ENCODE measurements around the gene NR2F2.

NR2F2 gene

DNA sequence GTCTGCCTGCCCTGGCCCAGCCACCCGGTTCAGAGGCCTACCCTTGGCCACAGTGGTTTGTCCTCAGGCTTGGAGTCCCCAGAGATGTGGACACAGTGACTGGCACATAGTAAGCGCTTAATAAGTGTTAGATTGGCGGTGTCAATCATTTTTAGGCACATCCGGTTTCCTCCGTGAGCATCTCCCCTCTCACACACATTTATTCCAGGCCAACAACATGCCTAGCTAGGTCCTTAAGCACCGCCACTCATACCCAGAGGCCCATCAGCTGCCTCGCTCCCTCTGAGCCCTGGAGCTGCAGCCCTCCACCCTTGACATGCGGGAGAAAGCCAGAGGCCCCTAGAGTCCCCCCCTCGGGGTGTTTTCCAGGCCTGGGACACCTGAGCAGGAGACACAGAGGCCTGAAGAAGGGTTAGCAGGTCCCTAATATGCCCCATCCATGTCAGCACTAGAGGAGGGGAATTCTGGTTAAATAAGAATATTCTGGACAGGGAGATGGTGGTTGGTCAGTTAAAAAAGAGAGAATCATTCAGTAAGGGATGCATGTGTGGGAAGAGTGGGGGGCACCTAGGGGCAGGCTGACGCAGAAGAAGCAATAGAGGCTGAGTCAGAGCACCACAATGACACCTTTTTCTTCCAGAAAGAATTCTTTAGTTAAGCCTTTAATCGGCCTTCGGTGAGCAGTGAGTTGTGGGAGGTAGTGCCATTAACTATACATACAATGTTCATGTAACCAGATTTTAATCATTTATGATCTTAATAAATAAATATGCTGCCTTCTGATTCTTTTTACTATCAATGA, 22.3 kb downstream of the NR2F2 start:
- DNase-seq (ENCODE audit: extremely low read depth in 1 of 2, low read depth in 1 of 2) = no peak

DNA sequence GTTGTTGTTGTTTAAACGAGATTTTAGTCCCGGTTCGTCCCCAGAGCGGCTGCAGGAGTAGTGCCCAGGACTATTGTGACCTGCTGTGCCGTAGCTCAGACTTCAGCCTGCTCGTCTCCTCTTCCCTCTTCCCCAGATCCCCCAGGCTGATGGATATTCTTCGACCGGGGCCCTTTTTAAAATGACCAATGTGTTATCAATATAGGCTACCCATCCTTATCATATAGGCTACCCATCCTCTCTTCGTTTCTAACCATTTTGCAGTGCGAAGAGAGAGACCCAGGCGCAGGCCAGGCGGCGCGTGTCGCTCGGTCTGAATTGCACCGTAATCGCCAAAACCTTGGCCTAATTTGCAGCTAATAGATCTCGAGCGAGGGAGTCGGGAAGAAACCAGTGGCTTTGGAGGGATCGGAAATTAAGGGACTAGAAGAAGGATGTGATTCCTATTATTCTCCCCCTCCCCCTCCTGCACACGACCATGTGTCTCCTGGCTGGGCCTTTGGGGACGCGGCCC, 23.0 kb downstream of the NR2F2 start:
- no peak for DNase-seq (ENCODE audit: extremely low read depth in 1 of 2, low read depth in 1 of 2)

DNA sequence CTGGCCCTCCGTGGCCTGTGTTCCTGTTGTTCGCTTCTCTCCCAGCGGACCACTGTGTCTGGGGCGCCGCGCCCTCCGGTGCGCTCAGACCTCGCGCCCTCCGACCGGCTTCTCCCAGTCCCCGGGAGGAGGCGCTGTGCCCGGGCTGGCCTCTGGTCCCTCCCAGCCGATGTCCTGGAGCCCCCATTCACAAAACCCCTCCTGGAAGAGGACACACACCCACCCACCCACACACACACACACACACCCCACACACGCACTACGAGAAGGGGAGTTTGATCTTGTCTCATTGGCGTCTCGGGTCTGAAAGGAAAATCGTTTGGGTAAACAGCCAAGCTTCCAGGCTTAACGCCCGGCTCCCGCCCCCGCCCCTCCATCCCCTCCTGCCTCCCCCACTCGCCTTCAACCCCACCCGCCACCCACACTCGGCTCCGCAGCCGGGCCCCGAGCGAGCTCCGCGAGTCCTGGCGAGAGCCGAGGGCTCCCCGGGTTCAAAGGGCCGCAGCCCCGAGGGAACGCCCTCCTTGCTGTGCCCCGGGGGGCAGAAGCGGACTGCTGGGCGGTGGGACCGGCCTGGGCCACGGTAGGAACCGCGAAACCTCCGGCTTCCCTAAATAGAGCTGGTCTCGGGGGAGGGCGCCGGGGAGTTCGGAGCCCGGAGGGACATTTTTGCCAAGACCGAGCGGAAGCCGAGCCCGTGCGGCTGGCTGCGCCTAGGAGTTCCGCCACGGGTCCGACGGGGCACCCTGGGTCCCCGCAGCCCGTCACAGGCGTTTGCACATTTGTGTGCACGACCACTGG, 23.6 kb downstream of the NR2F2 start:
- no peak for DNase-seq (ENCODE audit: extremely low read depth in 1 of 2, low read depth in 1 of 2)

DNA sequence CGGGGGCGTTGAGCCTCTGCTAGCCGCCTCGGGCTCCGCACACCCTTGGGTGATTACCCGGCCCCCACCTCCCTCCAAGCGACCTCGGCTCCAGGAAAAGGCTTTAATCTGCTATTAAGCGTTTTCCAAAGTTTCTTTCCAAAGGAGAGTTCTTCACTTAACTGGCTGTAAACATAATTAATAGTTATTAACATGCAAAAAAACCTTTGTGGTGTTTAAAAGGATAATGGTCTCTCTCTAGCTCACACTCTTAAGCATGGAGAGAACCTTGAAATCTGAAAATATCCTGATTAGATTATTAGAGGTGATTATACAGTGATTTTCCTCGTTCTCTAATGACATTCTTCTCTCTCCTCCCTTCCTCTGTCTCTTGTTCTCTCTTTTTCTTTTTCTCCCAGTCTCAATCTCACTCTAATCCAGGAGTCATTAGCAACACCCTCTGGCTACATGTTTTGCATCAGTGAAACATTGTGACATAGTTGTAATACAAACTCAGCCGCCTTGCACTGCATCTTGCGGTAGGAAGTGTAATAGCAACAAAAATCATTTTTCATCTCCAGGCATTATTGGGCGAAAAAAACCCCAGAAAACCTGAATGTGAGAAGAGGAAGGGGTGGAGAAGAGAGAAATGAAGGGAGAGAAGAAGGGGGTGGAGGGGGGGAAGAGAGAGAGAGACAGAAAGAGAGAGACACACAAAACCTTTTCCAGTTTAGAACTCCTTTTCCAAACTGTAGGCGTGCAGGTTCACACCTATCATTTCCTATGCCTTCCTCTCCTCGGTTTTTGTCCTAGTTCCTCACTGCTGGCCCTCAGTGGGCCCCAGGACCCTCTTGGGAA, 24.4 kb downstream of the NR2F2 start:
- DNase-seq (ENCODE audit: extremely low read depth in 1 of 2, low read depth in 1 of 2) = no peak

DNA sequence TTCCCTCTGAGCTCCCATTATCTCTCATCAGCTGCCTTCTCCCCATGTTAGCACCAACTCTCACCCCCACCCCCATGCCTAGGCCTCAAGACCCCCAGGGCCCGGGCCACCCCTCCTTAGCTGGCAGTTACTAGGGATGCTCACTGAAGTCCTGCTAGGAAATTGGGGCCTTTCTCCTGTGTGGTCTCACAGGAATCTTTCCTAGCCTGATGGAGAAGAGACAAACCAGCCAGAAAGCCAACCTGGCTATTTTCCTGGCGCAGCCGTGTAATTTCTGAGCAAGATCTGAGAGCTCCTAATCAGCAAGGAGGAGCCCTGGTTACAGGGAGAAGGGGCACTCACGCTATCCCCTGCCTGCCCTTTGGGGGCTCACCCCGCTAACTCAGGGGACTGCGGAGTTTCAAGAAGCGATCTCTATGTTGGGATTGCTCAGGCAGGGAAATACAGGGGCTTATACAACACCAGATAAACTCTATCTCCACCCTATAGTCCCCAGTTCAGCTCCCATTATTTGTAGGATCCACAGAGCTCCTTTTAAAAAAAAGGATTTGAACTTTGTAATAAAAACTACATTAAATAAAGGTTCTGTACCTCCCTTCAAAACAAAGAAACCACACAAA, 25.2 kb downstream of the NR2F2 start:
- no peak for DNase-seq (ENCODE audit: extremely low read depth in 1 of 2, low read depth in 1 of 2)

DNA sequence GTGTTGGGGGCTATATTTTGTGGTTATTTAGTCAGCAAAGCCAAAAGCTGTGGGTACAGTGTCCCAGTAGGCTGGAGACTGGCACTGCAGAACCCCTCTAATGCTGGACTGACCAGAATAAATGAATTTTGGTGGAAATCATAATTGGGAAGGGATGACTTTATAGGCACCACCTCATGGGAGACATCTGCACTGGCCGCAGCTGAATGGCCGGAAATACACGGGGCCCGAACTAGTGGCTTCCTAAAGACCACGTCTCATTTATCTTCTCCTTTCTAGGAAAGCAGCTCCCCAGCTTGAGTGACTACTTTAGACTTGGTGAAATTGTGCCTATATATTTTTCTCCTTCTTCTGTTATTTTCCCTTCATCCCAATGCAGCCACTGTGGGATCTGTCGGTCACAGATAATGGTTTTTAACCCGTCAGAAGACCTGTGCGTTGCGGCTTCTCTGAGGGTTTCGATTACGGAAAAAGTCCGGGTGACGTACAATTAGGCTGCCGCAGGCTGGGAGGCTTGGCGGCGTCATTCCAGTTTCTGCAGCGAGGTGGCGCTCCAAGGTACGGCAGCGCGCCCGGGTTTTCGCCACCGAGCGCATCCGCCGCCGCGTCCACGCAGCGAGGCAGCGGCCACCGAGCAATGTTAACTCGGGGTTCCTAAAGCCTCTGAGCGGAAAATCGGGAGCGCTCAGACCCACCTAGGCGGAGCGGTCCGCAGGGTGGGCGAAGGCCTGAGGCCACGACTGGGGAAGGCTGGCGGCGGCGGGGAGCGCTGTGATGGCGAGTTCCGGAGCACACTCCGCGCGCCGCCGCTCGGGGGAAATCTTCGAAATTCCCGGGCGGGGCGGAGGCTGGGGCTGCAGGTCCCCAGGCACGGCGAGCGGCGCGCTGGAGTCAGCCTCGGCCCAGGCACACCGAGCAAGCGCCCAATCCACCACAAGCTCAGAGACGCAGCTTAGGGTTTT, 26.3 kb downstream of the NR2F2 start:
- DNase-seq (ENCODE audit: extremely low read depth in 1 of 2, low read depth in 1 of 2) = peak; percentile 19 to 44

DNA sequence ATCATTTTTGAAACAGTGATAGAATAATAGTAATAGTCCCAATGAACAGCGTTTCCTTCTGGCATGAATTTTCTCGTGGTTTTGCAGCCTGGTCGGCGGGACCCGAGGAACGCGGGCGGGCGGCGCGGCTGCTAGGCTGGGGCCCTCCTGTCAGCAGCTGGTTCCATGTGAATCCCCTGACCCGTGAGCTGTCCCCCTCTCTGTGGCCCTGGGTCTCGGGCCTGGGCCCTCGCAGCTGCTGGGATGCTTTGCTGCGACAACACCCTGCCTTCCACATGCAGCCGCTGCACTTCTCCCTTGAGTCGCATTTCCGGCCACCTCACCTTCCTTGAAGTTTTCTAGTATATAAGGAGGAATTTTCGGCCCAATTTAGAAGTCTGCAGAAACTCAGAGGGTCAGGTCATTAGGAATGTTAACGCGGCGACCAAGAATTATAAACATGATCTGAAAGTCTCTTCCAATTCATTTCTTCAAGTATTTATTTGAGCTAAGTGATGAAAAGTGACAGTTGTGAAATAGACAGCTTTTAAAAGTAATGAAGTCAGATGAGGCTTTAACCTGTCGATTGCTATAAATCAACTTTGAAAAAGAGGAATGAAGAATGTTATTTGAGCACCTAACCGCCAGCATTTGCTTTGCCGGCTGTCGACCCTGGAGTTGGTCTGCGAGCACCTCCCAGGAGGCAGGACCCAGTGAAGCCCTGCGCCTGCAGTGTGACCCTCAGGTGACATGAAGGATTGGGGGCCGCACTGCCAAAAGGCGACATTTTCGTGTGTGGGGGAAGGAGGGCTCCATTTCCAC, 27.7 kb downstream of the NR2F2 start:
- no peak for DNase-seq (ENCODE audit: extremely low read depth in 1 of 2, low read depth in 1 of 2)

DNA sequence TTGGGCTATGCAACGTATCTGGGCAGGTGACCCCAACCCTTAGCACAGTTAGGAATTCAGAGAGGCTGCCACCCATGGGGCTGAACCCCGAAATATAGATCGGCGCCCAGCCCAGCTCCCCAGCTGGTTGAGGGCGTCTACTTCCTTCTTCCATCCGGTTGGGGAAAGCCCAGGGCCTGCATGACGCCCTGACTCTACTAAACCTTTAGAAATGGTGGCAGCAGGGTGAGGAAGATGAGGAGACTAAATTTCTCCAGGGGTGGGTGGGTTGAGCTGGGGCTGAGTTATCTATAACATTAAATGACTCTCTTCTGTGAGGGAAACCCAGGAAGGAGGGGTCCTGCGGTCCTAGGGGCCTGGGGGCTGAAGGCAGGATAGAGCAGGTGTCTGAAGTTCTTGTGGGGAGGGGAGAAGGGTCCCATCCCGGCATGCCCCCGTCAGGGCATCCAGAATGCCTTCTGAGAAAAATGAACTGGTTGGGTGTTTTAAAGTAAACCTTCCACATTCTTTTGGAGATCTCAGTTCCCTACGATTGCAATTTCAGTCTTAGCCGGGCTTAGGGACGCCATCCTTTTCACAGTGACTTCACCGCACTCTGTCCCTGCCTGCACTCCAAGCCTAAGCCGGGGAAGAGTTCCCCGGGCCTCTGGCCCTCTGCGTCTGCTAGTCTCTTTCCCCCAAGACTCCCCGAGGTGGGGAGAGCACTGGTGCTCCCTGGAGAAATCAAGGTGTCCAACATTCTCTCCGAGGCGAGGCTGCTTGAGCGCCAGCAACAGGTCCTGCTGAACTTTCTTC, 28.5 kb downstream of the NR2F2 start:
- no peak for DNase-seq (ENCODE audit: extremely low read depth in 1 of 2, low read depth in 1 of 2)

DNA sequence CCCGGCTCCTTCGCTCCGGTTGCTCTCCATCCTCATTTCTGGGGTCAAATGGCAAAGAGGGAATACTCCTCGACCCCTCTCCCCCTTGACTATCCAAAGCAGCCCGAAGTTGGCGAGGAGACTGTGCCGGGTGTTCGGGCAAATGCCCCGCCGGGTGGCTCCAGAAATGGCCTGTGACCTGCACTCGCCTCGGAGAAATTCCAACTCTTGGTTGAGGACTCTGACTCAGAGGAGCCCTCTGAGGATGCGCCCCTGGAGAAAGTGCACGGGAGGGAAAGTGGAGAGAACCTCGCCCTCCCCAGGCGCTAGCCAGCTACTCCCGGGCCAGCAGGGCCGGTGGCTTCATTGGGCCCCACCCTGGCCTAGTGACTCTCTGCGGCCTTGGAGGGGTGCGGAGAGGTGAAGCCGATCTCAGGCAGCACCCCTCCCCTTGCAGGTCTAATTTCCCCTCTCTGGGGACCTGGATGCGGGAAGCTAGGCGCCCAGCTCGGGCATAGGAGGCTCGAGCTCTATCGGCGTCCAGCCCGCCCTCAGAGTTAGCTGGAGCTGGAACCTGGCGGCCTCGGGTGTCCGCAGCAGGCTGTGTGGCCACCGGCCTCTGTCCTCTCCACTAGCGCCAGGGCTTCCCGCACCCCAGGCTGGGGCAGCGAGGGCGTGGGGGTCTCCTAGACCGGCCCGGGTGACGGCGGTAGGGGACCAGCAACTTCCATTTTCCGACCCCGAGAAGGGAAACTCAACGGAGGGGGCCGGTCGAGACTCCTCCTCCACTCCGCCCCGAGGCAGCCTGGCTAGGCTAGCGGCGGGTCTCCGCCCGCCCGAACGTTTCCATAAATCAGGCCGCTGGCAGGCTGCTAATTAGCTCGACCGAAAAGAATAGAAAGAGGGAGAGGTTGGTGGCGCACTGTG, 29.4 kb downstream of the NR2F2 start:
- no peak for DNase-seq (ENCODE audit: extremely low read depth in 1 of 2, low read depth in 1 of 2)

DNA sequence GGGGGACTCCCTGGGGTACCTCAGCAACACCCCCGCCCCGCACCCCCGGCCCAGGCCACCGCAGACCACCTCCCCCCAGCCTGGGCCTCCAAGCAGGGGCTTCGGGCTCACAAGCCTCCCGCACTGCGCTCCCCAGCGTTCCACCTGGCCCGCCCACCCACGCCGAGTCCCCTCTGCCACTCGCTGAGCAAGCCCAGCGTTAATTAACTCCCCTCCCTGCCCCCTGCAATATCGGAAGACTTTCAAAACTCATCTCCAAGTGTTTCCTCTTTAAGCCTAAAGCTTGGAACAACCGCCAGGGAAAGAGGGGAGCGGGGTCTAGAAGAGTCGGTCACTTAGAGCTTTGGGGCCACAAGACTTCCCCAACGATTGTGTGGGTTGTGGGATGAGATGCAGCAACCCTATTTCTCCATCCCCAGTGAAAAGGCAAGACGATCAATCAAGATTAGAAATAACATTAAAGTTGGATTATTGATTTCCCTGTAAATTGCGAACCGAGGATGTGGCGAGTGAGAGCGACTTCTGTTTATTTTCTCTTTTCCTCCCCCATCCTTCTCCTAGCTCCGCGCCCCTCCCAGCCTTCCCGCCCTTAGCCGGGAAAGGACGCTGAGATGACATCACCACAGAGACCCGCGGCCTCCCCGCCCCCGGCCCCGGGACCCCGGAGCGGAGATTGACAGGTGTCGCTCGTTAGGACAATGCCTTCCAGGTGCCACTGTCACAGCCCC, 30.2 kb downstream of the NR2F2 start:
- DNase-seq (ENCODE audit: extremely low read depth in 1 of 2, low read depth in 1 of 2) = no peak

DNA sequence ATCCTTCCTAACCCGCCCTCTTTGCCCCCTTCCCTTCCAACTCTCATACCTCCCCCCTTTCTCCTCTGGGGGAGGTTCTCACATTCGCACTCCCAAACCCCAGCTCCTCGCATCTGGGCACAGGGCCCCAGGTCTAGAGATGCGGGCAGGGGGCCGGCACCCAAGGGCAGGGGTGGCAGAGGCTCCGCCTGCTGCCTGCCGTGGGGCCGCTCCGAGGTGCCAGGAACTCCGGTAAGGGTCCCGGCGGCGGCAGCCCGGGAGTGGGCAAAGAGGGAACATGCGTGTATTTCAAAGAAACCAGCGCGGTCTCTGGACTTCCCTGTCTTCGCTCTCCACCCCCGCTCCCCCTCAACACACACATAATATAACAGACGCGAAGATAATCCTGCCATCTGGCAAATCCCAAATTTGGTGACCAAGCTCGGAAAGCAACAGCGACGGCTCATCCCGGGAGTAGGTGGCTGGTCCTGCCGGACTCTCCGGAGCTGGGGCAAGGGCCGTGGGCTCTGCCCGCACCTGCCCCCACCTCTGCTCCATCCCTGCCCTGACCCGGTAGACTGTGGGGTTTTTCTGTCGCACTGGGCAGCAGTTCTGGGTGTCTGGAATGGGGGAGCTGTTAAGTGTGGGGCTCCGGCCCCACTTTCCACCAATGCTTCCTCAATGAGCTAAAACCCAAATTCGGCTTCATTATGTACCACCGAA, 31.0 kb downstream of the NR2F2 start:
- no peak for DNase-seq (ENCODE audit: extremely low read depth in 1 of 2, low read depth in 1 of 2)

DNA sequence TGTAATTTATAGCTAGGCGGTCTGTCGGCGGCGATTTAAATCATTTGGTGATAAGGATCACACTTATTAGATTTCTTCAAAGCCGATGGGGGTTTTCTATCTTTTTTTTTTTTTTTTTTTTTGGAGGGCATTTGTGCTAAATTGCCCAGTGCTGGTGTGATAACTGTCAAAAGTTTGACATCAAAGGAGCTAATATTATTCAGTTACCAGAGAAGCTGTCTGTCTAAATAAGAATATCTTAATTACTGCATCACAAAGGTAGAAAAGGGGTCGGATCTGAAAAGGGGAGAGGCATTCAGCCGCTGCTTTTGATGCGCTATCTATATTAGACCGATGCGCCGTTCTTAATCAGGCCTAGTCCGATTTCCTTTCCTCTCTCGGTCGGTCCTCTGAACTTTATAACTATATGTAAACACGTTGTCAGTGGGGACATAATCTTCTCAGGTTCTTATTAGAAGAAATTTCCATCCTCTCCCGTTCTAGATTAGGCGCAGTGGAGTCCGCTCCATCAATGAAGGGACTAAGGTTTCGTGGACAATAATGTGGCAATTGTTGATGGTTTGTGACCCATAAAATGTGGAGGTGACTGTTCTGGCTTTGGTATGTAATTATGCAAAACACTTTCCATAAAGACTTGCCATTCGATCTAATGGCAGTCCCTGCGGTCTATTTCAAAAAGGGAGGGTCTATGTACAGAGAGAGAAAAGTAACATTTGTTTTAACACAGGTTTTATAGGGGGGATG, 31.7 kb downstream of the NR2F2 start:
- no peak for DNase-seq (ENCODE audit: extremely low read depth in 1 of 2, low read depth in 1 of 2)

DNA sequence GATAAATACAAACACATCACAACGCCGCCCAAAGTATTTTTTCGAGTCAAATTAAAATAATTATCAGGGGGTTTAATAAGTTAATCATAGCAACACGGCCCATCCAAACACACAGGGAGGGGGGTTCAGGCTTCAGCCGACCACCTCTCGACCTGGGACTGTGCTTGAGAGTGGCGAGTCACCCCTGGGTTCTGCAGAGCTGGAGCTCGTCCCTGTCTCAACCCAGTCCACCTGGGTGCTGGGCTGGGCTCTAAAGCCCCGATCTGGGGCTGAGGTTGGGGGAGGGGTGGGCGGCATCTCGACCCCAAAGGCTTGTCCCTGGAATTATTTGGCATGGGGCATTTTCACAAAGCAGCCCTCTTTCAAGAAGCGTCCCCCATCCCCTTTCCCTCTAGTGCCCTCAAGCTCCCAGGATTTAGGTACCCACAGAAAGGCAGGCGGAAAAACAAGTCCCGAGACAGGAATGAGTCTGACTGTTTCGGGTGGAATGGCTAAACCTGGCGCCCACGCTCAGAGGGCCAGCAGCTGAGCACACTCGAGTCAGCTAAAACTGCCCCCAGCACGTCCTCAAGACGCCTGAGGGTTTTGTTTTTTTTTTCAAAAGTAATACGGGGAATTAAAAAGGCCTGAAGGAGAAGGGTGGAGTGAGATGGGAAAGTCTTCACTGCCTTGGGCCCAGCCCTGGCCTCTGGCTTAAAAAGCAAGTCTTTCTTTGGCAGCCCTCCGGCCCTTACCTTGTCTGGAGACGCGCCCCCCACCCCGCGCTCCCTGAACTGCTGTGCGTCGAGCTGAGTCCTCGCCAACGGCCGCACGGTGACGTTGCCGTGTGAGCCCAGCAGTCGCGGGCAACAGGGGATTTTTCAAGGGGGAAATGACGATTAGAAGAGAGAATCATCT, 32.5 kb downstream of the NR2F2 start:
- DNase-seq (ENCODE audit: extremely low read depth in 1 of 2, low read depth in 1 of 2) = no peak

DNA sequence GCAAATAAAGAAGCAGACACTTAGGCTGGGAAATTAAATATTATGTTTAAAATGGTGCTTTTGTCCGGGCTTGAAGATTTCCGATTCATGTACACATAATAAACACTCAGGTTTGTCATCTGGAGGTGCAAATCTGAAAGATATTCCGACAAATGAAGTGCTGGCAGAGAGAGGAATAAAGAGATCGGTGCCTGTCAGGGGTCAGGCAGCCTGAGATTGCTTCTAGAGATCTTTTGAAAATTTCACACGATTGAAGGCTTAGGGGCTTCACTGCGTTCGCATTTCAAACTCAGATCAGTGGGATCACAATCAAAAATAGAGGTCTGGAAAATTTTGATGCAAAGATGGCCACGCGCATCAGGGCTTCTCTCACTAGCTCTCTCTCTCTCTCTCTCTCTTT, 33.2 kb downstream of the NR2F2 start:
- no peak for DNase-seq (ENCODE audit: extremely low read depth in 1 of 2, low read depth in 1 of 2)
